HG03039 (cell line): Measurements from ENCODE around the gene PTPRT.

ENCODE experiments used
- ATAC-seq: cut with Tn5 transposase; IDR thresholded peaks from one replicate; pipeline ENCODE4 v1.9.1; 2021; ENCODE audit warnings: mild to moderate bottlenecking, moderate library complexity; ENCODE audit not compliant: unreplicated experiment

Gene PTPRT

DNA sequence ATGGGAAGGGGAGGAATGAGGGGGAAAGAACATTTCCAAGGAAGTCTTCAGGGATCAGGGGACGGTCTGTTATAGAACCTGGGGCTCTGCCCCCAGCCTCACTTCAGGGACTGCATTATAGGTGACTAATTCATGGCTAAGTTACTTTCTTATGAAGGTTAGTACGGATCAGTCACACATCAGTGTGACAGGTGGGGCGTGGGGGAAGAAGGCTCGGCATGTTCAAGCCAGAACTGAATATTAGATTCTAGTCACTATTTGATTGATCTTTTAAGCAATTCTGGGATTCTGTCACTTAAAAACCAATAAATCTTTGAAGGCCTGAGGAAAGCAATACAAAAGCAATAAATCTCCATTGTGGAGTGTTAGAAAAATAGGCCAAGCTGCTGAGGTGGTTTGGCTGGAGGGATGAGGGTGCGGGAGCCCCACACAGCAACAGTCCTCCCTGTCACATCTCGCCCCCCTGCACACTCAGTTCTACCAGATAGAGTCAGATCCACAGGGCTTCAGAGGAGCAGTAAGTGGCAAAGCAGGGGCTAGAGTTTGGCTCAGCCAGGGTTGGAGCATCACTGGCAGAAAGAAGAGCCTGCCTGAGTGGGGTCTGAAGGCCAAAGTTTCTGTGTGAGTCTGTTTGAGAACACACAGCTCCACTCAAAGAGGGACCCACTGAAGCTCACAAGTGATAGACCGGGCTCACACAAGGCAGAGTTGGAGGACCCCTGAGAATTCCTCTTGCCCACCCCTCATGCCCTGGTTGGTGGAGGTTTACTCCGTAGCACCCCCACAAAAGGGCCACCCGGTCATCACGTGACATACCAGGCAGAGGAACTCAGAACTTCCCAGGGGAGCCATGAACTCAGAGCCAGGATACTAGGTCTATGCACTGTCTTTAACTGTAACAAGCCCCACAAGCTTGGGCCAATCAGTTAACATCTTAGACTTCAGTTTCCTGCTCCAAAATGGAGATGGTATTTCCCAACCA is 843.2 kb downstream of the PTPRT start:
- ATAC-seq = no peak

DNA sequence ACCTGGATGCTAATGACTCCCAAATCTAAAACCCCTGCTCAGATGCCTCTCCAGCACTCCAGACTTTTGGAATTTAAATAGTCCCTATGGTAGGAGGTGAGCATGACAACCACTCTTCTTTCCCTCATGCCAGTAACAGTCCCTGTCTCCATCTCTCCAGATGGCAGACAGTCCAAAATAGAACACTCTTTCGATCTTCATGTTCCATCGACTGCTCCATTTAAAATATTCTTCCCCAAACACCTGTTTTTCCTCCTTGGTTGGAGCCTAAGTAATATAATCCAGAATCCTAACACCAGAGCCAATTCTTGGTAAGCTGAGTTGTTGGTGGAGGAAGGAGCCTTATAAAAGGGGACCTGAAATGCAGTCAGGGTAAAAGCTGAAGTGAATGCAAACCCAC is 848.1 kb downstream of the PTPRT start:
- no peak for ATAC-seq

DNA sequence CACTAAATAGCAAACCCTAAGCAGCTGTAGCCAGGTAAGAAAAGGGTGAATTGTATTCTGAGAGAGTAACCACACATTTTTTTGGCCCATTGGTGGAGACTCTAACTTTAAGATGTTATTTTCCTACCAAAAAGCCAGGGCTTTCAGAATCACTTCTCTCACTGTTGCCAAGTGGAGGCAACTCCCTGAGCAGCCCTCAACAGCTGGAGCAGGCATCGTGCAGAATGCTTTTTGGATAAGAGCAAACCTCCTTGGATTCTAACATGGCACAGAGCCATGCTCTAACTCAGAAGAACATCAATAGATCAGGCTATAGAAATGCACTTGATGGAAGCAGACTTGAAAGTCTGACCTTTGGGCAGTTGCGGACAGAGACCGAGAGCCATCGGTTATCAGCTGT is 849.3 kb downstream of the PTPRT start:
- no peak for ATAC-seq

DNA sequence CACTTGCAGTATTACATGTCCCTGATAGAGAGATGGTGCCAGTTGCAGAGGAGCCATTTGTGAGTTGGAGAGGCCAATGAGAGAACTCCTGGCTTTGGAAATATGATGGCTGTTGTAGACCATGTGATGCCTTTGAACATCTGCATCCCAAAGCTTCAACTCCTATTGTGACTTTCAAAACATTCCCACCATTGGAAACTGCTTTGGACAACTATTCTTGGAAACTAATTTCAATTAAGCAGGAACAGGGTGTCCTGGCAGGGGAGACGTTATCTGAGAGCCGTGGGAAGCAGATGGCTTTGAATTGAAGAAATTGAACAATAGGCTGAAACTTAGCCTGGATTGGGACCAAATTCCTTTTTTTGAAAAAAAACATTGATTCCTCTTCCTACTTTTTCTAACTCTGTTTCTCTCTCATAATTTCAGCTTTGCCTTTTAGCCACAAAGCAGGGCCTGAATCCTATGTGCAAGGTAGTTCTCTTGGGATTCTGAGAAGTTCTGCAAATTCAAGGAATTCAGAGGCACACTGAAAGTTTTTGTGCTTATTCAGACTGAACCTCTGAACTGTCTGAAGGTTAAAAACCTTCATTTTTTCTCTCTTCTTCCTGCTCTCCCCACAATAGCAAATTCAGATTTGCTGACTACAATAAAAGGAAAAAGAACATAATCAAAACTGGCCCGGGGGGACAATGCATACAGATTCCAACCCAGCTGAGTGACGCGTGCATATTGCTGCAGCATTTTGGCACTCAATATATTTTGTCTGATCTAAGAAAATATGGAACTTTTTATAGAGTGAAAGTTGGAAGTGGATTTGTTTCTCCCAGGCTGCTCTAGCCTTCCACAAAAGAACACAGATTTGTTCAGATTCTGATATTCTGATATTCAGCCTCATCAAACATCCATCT is 851.2 kb downstream of the PTPRT start:
- ATAC-seq = no peak

DNA sequence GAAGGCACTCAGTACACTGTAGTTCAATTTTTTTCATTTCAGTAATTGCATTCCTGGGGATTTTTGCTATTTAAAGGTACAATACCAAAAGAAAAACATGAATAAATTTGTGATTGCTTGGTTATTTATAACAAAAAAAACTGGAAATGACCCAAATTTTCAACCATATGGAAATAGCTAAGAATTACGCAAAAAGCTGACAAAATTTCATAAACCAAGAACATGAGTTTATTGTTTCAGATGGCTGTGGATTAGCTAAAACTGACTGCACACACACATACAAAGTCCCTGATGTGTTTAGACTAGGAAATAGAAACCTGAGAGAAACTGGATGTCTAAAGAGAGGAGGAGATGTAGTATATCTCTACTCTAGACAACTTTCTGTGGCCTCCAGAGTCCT is 853.1 kb downstream of the PTPRT start:
- ATAC-seq = no peak

- ATAC-seq = no peak
Observed at GRCh38 chr20:42319252-42320013, 870.3 kb downstream of the PTPRT start.

DNA sequence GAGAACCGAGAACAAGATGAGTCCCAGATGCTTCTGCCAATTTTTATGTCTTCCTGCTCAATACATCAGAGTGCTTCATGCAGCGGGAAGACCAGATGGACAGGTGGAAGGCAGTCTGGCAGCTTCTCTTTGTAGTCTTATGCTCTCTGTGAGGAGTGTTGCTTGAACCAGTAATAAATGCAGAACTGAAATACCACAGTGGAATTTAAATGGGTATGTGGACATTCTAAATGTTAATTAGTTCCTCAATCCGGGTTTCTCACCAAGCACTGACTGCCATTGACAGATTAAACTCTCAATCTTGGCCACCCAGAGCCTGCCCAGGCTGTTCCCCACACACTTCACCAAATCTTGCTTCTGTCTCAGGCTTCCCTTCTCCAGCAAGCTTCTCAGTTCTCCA is 876.0 kb downstream of the PTPRT start:
- ATAC-seq = no peak

DNA sequence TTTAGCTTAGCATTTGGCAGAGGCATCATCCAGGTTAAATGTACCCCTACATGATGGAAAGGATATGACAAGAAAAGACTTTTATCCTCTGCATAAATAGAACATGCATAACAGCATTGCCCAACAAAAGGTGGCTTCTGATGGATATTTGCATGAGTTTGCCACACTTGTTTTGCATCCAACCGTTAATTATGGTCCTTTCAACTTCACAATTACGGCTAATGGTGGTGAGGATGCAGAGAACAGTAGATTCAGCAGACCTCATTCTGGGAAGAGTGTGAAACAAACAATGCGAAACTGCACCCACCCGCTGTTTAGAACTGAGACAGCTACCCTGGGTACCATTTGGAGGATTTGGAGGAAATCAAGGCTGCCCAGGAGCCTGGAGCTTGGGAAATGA is 880.7 kb downstream of the PTPRT start:
- no peak for ATAC-seq

GRCh38 chr20:42308171-42308570 is 881.5 kb downstream of the PTPRT start:
- no peak for ATAC-seq

- no peak for ATAC-seq
Observed at GRCh38 chr20:42295592-42295991, 894.1 kb downstream of the PTPRT start.

DNA sequence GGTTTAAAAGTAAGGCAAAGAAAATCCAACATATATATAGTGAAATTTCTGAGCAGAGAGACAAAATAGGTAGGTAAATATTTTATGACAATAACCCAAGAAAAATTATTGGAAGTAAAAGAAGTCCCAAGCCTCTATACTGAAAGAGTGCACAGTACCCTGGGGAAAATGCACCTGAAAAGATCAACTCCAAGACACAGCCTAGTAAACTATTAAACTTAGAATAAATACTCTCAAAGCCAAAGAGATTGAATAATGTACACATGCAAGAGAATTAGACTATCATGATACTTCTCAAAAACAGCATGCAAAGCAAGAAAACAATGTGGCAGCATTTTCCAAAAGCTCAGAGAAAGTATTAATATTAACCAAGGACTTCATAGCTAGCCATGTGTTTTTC is 894.7 kb downstream of the PTPRT start:
- no peak for ATAC-seq

DNA sequence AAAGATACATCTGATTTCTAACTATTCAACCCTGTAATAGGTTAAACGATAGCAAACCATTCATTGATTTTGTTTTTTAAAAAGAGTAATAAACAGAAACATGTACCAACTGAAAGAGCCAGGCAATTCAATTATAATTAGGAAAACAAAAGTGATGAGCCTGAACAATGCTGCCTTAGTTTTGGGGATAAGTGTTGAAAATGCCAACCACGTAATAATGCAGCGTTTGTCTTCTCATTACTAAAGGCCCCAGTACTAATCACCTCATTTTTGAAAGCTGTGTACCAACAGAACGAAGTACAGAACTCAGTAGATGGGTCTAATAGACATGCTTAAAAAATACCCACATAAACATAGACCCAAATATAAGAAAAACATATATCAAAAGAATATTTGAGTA is 907.9 kb downstream of the PTPRT start:
- no peak for ATAC-seq

- ATAC-seq = no peak
Observed at GRCh38 chr20:42276718-42277602, 912.7 kb downstream of the PTPRT start.

- ATAC-seq = no peak
Observed at GRCh38 chr20:42274986-42275385, 914.7 kb downstream of the PTPRT start.

DNA sequence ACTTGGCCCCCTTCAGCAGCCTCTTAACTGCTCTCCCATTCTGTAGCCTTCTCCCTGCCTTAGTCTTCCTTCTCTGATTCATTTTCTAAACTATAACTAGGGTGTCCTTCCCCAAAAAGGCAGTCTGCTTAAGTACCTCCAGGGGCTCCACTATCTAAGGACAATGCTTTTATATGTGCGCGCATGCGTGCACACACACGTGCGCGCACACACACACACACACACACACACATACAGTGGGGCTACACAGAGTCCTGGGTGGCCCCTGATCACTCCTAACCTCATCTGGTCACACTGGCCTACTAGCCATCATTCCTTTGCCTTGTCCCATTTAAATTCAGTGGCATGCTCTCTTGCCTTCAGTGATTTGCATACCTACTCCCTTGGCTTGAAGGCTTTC is 917.2 kb downstream of the PTPRT start:
- no peak for ATAC-seq

DNA sequence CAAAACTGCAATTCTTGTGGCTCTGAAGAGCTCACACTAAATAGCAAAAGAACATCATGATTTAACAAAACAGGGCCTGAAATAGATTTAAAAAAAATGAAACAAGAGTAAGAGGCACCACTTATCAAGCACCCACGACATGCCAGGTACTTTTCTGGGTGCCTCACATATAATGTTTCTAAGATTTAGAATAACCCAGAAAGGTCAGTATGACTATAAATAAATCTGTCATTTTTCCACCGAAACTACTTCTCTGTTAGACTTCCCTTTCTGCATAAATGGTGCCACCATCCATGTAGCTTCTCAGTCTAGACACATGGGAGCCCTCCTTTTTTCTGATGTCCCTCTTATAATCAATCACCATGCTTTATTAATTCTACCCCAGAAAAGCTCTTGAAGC is 919.2 kb downstream of the PTPRT start:
- no peak for ATAC-seq

GRCh38 chr20:42267793-42268384 is 921.8 kb downstream of the PTPRT start:
- ATAC-seq = no peak

GRCh38 chr20:42261766-42262270 is 927.9 kb downstream of the PTPRT start:
- no peak for ATAC-seq

GRCh38 chr20:42260184-42260583 is 929.5 kb downstream of the PTPRT start:
- ATAC-seq = no peak
